GM21390 (cell line): ENCODE results near the gene NEDD4L.
A peak's percentile ranks its signal among the peaks of the same experiment; 100 is the strongest.

Source experiments
- ATAC-seq: cut with Tn5 transposase; IDR thresholded peaks from one replicate; pipeline ENCODE4 v1.9.1; 2021; ENCODE audit not compliant: unreplicated experiment

NEDD4L gene

GRCh38 chr18:58091099-58091611 lies 47.1 kb downstream of the NEDD4L start:
- peak; percentile 92 for ATAC-seq

- no peak for ATAC-seq
Observed at GRCh38 chr18:58093311-58093803, 49.3 kb downstream of the NEDD4L start.

- ATAC-seq: no peak
Observed at GRCh38 chr18:58095222-58095621, 51.2 kb downstream of the NEDD4L start.

- ATAC-seq: no peak
Observed at GRCh38 chr18:58095655-58096054, 51.6 kb downstream of the NEDD4L start.

GRCh38 chr18:58096658-58097057 lies 52.6 kb downstream of the NEDD4L start:
- no peak for ATAC-seq

- ATAC-seq: no peak
Observed at GRCh38 chr18:58097121-58097906, 53.3 kb downstream of the NEDD4L start.

- ATAC-seq: no peak
Observed at GRCh38 chr18:58097907-58098166, 53.8 kb downstream of the NEDD4L start.

- ATAC-seq: no peak
Observed at GRCh38 chr18:58098706-58099105, 54.7 kb downstream of the NEDD4L start.

GRCh38 chr18:58100154-58100553 lies 56.1 kb downstream of the NEDD4L start:
- no peak for ATAC-seq

- no peak for ATAC-seq
Observed at GRCh38 chr18:58101291-58101794, 57.3 kb downstream of the NEDD4L start.

- ATAC-seq: no peak
Observed at GRCh38 chr18:58102018-58102417, 58.0 kb downstream of the NEDD4L start.

- no peak for ATAC-seq
Observed at GRCh38 chr18:58102875-58103274, 58.8 kb downstream of the NEDD4L start.

GRCh38 chr18:58103339-58103985 lies 59.4 kb downstream of the NEDD4L start:
- ATAC-seq: no peak

- ATAC-seq: no peak
Observed at GRCh38 chr18:58104096-58104495, 60.1 kb downstream of the NEDD4L start.

- no peak for ATAC-seq
Observed at GRCh38 chr18:58105206-58105887, 61.3 kb downstream of the NEDD4L start.

GRCh38 chr18:58105888-58106260 lies 61.8 kb downstream of the NEDD4L start:
- ATAC-seq: no peak

GRCh38 chr18:58106289-58107070 lies 62.5 kb downstream of the NEDD4L start:
- no peak for ATAC-seq

- ATAC-seq: no peak
Observed at GRCh38 chr18:58109256-58109655, 65.2 kb downstream of the NEDD4L start.

- ATAC-seq: no peak
Observed at GRCh38 chr18:58110398-58110797, 66.4 kb downstream of the NEDD4L start.

- no peak for ATAC-seq
Observed at GRCh38 chr18:58112174-58112573, 68.1 kb downstream of the NEDD4L start.

- no peak for ATAC-seq
Observed at GRCh38 chr18:58113337-58113736, 69.3 kb downstream of the NEDD4L start.
